MM.1S (cell line): ENCODE data around the gene HOXD4.

ENCODE experiments used
- DNase-seq: peaks from one replicate; pipeline ENCODE4 v3.0.0-alpha.2; 2015
- H2AFZ ChIP-seq: fragments of 300-600 bp; sonication (generic); 2 replicates; pipeline ENCODE4 v1.6.0; 2016; ENCODE audit warnings: antibody characterized with exemption, low read length
- H3F3A ChIP-seq: fragments of 300-600 bp; sonication (generic); 2 replicates; pipeline ENCODE4 v1.6.1; 2016; ENCODE audit warnings: mild to moderate bottlenecking, antibody characterized with exemption, low read length, moderate library complexity, mixed read lengths; ENCODE audit not compliant: insufficient read depth
- H3K27ac ChIP-seq: fragments of 300-600 bp; sonication (generic); 2 replicates; pipeline ENCODE4 v1.5.1; 2016; ENCODE audit warnings: mild to moderate bottlenecking, low read length
- H3K27me3 ChIP-seq: fragments of 300-600 bp; sonication (generic); replicated peaks from 2 replicates; pipeline ENCODE4 v1.6.0; 2016; ENCODE audit warnings: low read length; ENCODE audit not compliant: insufficient read depth
- H3K36me3 ChIP-seq: fragments of 300-600 bp; sonication (generic); replicated peaks from 2 replicates; pipeline ENCODE4 v1.6.1; 2016; ENCODE audit warnings: mild to moderate bottlenecking, low read length, mixed read lengths; ENCODE audit not compliant: insufficient read depth
- H3K4me1 ChIP-seq: fragments of 300-600 bp; sonication (generic); 2 replicates; pipeline ENCODE4 v1.6.1; 2016; ENCODE audit warnings: low read length, mixed read lengths
- H3K4me2 ChIP-seq: fragments of 300-600 bp; sonication (generic); 2 replicates; pipeline ENCODE4 v1.6.0; 2016; ENCODE audit warnings: low read depth, low read length
- H3K4me3 ChIP-seq: fragments of 300-600 bp; sonication (generic); 2 replicates; pipeline ENCODE4 v1.5.1; 2016; ENCODE audit warnings: low read length, mixed read lengths
- H3K79me2 ChIP-seq: fragments of 300-600 bp; sonication (generic); 2 replicates; pipeline ENCODE4 v1.6.1; 2016; ENCODE audit warnings: mixed run types, low read length, mixed read lengths
- H3K9ac ChIP-seq: fragments of 300-600 bp; sonication (generic); 2 replicates; pipeline ENCODE4 v1.6.1; 2016; ENCODE audit warnings: low read length, mixed read lengths
- H3K9me2 ChIP-seq: fragments of 300-600 bp; sonication (generic); replicated peaks from 2 replicates; pipeline ENCODE4 v1.6.1; 2016; ENCODE audit warnings: mild to moderate bottlenecking, low read length, mixed read lengths; ENCODE audit not compliant: insufficient read depth
- H3K9me3 ChIP-seq: fragments of 300-600 bp; sonication (generic); replicated peaks from 2 replicates; pipeline ENCODE4 v1.6.1; 2016; ENCODE audit warnings: mild to moderate bottlenecking, low read length, mixed read lengths; ENCODE audit not compliant: insufficient read depth
- H4K20me1 ChIP-seq: fragments of 300-600 bp; sonication (generic); 2 replicates; pipeline ENCODE4 v1.6.1; 2016; ENCODE audit warnings: mild to moderate bottlenecking, low read length, moderate library complexity, mixed read lengths; ENCODE audit not compliant: insufficient read depth
- EZH2 ChIP-seq: fragments of 300-600 bp; sonication (generic); optimal IDR thresholded peaks from 2 replicates; pipeline ENCODE3; 2017; ENCODE audit warnings: low read depth, mild to moderate bottlenecking, antibody characterized with exemption, low read length, mixed read lengths
- EZH2phosphoT487 ChIP-seq: fragments of 300-600 bp; sonication (generic); IDR thresholded peaks from 2 replicates; pipeline ENCODE4 v1.6.1; 2018; ENCODE audit warnings: antibody characterized with exemption, low read length
- TF ChIP-seq, protein P1 (sequence below): fragments of 300-600 bp; sonication (generic); IDR thresholded peaks from 2 replicates; pipeline ENCODE4 v1.5.1; 2016; ENCODE audit warnings: antibody characterized with exemption, low read length, mixed read lengths

The HOXD4 gene

DNA sequence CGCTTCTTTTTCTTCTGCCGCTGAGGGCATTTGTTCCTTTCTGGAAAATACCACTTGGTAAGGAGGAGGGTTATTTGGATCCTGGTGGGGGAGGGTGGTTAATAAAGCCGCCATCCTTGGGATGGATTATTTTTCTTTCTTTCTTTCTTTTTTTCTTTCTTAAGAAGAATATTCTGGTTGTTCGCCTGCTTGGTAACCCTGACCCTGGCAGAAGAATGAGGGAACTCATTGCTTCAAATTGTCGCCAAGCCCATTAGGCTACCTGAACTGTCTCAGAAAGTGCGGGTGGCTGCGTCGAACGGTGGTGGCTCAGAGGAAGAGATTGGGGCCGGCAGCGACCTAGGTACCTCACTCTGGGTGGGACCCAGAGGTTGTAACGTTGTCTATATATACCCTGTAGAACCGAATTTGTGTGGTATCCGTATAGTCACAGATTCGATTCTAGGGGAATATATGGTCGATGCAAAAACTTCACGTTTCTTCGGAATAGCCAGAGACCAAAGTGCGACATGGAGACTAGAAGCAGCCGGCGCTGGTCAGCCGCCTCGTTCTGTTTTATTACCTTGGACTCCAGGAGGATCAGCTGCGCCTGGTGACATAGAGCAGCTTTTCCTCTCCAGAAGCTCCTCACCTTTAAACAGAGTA, 1.3 kb upstream of the HOXD4 start:
- H3K27me3 ChIP-seq = peaks cover 15% of the 10 kb centered on the region
- TF ChIP-seq, protein P1, sequence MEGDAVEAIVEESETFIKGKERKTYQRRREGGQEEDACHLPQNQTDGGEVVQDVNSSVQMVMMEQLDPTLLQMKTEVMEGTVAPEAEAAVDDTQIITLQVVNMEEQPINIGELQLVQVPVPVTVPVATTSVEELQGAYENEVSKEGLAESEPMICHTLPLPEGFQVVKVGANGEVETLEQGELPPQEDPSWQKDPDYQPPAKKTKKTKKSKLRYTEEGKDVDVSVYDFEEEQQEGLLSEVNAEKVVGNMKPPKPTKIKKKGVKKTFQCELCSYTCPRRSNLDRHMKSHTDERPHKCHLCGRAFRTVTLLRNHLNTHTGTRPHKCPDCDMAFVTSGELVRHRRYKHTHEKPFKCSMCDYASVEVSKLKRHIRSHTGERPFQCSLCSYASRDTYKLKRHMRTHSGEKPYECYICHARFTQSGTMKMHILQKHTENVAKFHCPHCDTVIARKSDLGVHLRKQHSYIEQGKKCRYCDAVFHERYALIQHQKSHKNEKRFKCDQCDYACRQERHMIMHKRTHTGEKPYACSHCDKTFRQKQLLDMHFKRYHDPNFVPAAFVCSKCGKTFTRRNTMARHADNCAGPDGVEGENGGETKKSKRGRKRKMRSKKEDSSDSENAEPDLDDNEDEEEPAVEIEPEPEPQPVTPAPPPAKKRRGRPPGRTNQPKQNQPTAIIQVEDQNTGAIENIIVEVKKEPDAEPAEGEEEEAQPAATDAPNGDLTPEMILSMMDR = no peak
- TF ChIP-seq EZH2phosphoT487 (no peak), EZH2 (no peak)

DNA sequence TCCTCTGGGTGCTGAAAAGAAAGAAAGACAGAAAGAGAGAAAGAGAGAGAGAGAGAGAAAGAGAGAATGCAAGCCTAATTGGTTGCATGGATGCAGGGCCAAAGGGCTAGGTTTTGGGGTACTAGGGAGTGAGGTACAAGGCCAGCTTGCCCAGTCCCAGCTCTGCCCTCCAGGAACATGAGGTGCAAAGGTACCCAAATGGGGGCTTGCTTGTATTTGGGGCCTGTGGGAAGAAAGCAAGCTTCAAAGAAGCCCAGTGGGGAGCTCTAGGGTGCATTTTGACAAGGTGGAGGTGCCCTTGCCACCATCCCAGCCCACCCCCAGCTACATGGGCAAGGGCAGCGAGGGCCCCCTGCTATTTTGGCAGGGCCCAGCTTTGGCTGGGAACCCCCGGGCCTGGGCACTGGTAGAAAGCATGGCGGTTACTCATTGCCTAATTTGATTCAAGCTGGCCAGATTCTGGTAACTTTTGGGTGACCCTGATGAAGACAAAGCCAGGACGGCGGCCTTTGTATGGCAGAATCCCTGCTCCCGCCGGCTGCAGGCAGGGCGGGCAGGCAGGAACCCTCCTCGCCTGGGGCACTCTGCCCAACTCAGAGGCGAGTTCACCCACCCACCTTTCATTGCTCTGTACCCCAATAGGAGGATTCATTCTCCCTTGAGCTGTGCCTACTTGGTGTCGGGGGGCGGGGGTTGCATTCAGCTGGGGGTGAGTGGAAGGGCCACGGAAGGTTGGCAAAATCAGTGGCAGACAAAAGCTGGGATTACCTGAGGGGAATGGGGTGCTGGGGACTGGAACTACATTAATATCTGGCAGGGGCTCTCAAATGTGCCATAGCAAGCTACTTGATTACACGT, 537 bp upstream of the HOXD4 start:
- no peak overlapping the region for H3K9ac ChIP-seq
- H3K36me3 ChIP-seq = no peaks in the 10 kb centered on the region
- no peak for DNase-seq
- H3K27ac ChIP-seq = no peak overlapping the region
- H3K9me2 ChIP-seq = no peaks in the 10 kb centered on the region
- H3F3A ChIP-seq = no peaks in the 10 kb centered on the region
- TF ChIP-seq EZH2phosphoT487 (no peak), EZH2 (no peak)
- TF ChIP-seq, protein P1 = no peak
- no peak overlapping the region for H2AFZ ChIP-seq
- no peaks in the 10 kb centered on the region for H4K20me1 ChIP-seq
- no peak overlapping the region for H3K4me2 ChIP-seq
- peaks cover 15% of the 10 kb centered on the region for H3K27me3 ChIP-seq
- H3K79me2 ChIP-seq = no peaks in the 10 kb centered on the region
- no peak overlapping the region for H3K4me3 ChIP-seq
- H3K4me1 ChIP-seq = no peaks in the 10 kb centered on the region
- no peaks in the 10 kb centered on the region for H3K9me3 ChIP-seq

More for the DNA sequence above, 1.3 kb upstream of the HOXD4 start:
- Histone ChIP-seq H4K20me1 (no peaks in the 10 kb centered on the region), H3F3A (no peaks in the 10 kb centered on the region), H3K9ac (no peak overlapping the region), H3K9me2 (no peaks in the 10 kb centered on the region), H3K36me3 (no peaks in the 10 kb centered on the region), H3K9me3 (no peaks in the 10 kb centered on the region), H3K79me2 (no peaks in the 10 kb centered on the region), H3K4me3 (no peak overlapping the region), H2AFZ (no peak overlapping the region), H3K4me1 (no peaks in the 10 kb centered on the region), H3K4me2 (no peak overlapping the region), H3K27ac (no peak overlapping the region)
- DNase-seq = no peak

DNA sequence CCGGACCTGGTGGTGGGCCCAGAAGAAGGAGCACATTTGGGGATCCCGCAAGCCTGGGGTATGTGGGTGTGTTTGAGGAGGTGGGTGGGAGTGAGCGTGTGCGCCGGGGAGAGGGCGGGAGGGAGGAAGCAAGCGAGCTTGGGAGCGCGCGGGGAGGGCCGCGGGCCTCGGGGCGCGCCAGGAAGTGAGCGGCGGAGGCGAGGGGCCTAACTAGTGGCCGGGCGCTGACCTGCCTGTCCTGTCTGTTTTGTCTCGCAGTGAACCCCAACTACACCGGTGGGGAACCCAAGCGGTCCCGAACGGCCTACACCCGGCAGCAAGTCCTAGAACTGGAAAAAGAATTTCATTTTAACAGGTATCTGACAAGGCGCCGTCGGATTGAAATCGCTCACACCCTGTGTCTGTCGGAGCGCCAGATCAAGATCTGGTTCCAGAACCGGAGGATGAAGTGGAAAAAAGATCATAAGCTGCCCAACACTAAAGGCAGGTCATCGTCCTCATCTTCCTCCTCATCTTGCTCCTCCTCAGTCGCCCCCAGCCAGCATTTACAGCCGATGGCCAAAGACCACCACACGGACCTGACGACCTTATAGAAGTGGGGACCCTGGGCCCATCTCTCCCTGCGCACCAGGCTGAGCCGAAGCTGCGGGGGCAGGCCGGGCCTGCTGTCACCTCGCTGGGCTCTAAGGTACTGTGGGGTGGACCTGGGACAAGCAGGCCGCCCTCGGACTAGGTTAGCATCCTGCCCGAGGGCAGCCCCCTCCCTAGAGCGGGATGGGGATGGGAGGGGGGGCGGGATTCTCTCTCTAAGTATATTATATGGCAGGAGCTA, 1.2 kb downstream of the HOXD4 start:
- Histone ChIP-seq H3K9ac (no peak overlapping the region), H3K79me2 (no peaks in the 10 kb centered on the region), H4K20me1 (no peaks in the 10 kb centered on the region), H3K9me3 (no peaks in the 10 kb centered on the region), H2AFZ (no peak overlapping the region), H3K27me3 (peaks cover 15% of the 10 kb centered on the region), H3K27ac (no peak overlapping the region), H3K4me2 (no peak overlapping the region), H3F3A (no peaks in the 10 kb centered on the region), H3K9me2 (no peaks in the 10 kb centered on the region), H3K4me3 (no peak overlapping the region), H3K4me1 (no peaks in the 10 kb centered on the region), H3K36me3 (no peaks in the 10 kb centered on the region)
- DNase-seq = no peak
- TF ChIP-seq EZH2phosphoT487 (no peak), EZH2 (no peak)
- TF ChIP-seq, protein P1 = no peak
